ENCODE data around the gene BMERB1. TPM values are rescaled to one million over a fixed set of nuclear protein-coding genes. Genes with fewer than 3 reads are reported as not detected.

The BMERB1 gene
- total and polyA plus RNA-seq, 9 of the 15 experiments (the other 6 are each of a cell fraction or from before 2014, with no cell fraction given), result 0.29 to 2.9 (median 0.94) TPM

DNA sequence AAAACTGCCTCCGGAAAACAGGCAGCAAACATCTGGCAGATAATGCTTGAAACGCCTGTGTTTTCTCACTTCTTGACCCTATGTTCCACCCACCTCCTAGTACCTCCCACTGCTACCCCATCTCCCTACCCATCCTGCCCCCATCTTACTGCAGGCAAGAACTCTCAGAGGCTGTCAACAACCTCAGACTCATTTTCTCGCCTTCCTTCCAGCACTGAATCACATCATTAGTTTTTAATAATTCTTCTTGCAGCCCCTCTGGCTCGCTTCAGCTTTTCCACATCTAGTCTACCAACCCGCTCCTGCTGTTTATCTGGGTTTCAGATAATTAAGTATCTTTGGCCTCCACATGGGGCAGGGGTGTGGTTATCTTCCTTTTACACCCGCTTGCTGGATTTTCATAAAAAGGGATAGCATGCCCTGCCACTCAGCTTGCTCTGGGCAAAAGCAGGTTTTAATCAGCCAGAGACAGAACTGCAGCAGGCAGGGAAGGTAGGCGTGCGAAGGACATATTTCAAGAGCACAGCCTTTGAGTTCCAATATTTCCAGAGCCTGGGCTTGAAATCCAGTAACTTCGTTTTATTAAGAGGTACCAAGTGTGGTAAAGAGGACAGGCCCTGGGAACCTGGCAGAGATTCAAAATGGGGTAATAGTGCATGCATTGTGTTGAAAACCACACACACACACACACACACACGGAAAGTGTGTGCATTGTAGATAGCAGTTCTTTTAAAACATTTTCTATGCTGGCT is 87.5 kb downstream of the BMERB1 start (continued):
- TF ChIP-seq NR2C2 (CRISPR knock-in tag; IDR thresholded peaks at IDR 0.05), result no peak
- 0 out of 2 replicates have a peak, but pooled peaks have one; percentile 10 for TF ChIP-seq NR2C2 (tag; IDR thresholded peaks at IDR 0.05)
- no peak for TF ChIP-seq ZNF77 (CRISPR knock-in tag; IDR thresholded peaks at IDR 0.05)
- TF ChIP-seq BRCA1 (IDR thresholded peaks at IDR 0.05), result no peak
- TF ChIP-seq BRCA1 (CRISPR knock-in tag; IDR thresholded peaks at IDR 0.05), result no peak
- TF ChIP-seq HDAC1 (IDR thresholded peaks at IDR 0.05), result peak in 1 of 2 experiments; percentile 73; a peak in 3 of 4 replicates
- TF ChIP-seq GABPB2 (CRISPR knock-in tag; conservative IDR thresholded peaks at IDR 0.05), result no peak
- TF ChIP-seq KLF1 (tag; IDR thresholded peaks at IDR 0.05), result 0 out of 2 replicates have a peak, but pooled peaks have one; percentile 39
- TF ChIP-seq SRSF1 (IDR thresholded peaks at IDR 0.05; ENCODE audit: low read depth, low read length), result no peak
- no peak for TF ChIP-seq RBM22 (IDR thresholded peaks at IDR 0.05; ENCODE audit: low read depth, low read length, poor library complexity, severe bottlenecking)
- TF ChIP-seq PTRF (tag; IDR thresholded peaks at IDR 0.05), result no peak
- TF ChIP-seq TAF15 (IDR thresholded peaks at IDR 0.05; ENCODE audit: low read depth, low read length), result no peak
- no peak for TF ChIP-seq HDAC6 (IDR thresholded peaks at IDR 0.05; ENCODE audit: low read depth, low read length)
- TF ChIP-seq DDX20 (tag; IDR thresholded peaks at IDR 0.05; ENCODE audit: low read depth), result no peak
- TF ChIP-seq, protein P1, sequence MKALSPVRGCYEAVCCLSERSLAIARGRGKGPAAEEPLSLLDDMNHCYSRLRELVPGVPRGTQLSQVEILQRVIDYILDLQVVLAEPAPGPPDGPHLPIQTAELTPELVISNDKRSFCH (CRISPR knock-in tag; IDR thresholded peaks at IDR 0.05), result no peak
- TF ChIP-seq, protein P1 (tag; IDR thresholded peaks at IDR 0.05), result no peak
- peak; percentile 98 for TF ChIP-seq MTA2 (IDR thresholded peaks at IDR 0.05; ENCODE audit: low read depth)
- TF ChIP-seq HMGN3 (IDR thresholded peaks at IDR 0.05; ENCODE audit: borderline replicate concordance, extremely low read depth, insufficient read length, low read depth, low read length), result no peak
- TF ChIP-seq, protein P2, sequence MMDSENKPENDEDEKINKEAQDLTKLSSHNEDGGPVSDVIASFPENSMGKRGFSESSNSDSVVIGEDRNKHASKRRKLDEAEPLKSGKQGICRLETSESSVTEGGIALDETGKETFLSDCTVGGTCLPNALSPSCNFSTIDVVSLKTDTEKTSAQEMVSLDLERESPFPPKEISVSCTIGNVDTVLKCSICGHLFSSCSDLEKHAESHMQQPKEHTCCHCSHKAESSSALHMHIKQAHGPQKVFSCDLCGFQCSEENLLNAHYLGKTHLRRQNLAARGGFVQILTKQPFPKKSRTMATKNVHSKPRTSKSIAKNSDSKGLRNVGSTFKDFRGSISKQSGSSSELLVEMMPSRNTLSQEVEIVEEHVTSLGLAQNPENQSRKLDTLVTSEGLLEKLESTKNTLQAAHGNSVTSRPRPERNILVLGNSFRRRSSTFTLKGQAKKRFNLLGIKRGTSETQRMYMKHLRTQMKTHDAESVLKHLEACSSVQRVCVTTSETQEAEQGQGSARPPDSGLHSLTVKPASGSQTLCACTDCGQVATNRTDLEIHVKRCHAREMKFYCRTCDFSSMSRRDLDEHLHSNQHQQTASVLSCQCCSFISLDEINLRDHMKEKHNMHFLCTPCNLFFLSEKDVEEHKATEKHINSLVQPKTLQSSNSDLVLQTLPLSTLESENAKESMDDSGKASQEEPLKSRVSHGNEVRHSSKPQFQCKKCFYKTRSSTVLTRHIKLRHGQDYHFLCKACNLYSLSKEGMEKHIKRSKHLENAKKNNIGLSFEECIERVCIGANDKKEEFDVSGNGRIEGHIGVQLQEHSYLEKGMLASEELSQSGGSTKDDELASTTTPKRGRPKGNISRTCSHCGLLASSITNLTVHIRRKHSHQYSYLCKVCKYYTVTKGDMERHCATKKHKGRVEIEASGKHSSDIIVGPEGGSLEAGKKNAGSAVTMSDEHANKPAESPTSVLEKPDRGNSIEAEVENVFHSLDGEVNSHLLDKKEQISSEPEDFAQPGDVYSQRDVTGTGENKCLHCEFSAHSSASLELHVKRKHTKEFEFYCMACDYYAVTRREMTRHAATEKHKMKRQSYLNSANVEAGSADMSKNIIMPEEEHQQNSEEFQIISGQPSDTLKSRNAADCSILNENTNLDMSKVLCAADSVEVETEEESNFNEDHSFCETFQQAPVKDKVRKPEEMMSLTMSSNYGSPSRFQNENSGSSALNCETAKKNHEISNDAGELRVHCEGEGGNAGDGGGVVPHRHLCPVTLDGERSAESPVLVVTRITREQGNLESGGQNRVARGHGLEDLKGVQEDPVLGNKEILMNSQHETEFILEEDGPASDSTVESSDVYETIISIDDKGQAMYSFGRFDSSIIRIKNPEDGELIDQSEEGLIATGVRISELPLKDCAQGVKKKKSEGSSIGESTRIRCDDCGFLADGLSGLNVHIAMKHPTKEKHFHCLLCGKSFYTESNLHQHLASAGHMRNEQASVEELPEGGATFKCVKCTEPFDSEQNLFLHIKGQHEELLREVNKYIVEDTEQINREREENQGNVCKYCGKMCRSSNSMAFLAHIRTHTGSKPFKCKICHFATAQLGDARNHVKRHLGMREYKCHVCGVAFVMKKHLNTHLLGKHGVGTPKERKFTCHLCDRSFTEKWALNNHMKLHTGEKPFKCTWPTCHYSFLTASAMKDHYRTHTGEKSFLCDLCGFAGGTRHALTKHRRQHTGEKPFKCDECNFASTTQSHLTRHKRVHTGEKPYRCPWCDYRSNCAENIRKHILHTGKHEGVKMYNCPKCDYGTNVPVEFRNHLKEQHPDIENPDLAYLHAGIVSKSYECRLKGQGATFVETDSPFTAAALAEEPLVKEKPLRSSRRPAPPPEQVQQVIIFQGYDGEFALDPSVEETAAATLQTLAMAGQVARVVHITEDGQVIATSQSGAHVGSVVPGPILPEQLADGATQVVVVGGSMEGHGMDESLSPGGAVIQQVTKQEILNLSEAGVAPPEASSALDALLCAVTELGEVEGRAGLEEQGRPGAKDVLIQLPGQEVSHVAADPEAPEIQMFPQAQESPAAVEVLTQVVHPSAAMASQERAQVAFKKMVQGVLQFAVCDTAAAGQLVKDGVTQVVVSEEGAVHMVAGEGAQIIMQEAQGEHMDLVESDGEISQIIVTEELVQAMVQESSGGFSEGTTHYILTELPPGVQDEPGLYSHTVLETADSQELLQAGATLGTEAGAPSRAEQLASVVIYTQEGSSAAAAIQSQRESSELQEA (IDR thresholded peaks at IDR 0.05; ENCODE audit: low read depth), result no peak
- TF ChIP-seq BHLHE40 (IDR thresholded peaks at IDR 0.05; ENCODE audit: low read length), result peak; percentile 72

All from K562 (cell line).